PC-3 (cell line): ENCODE measurements around the gene HEXIM1.

ENCODE experiments used
- CTCF ChIP-seq: fragments of 300-600 bp; sonication (generic); conservative IDR thresholded peaks from 2 replicates; pipeline ENCODE4 v1.5.1; 2017; ENCODE audit warnings: antibody characterized with exemption, low read depth, mild to moderate bottlenecking, low read length
- EZH2 ChIP-seq: fragments of 300-600 bp; sonication (generic); IDR thresholded peaks from one replicate; pipeline ENCODE4 v1.6.1; 2017; ENCODE audit warnings: antibody characterized with exemption, mild to moderate bottlenecking, low read length; ENCODE audit not compliant: unreplicated experiment
- EZH2phosphoT487 ChIP-seq: fragments of 300-600 bp; sonication (generic); IDR thresholded peaks from 2 replicates; pipeline ENCODE4 v1.6.1; 2018; ENCODE audit warnings: mild to moderate bottlenecking, antibody characterized with exemption, low read length, borderline replicate concordance

- TF ChIP-seq CTCF (no peak), EZH2 (no peak), EZH2phosphoT487 (no peak)
These were observed 23.9 kb downstream of the HEXIM1 start for GRCh38 chr17:45172232-45172540.
